SK-N-SH (cell line): ENCODE data around the gene SEC24D.
A peak's percentile ranks its signal among the peaks of the same experiment; 100 is the strongest.

Experiments used
- CTCF ChIP-seq: fragments of 200-600 bp; sonication (generic); IDR thresholded peaks from 2 replicates; pipeline ENCODE4 v1.6.1; 2017; ENCODE audit warnings: antibody characterized with exemption, mild to moderate bottlenecking, moderate library complexity
- GABPA ChIP-seq: IDR thresholded peaks from 2 replicates; pipeline ENCODE4 v1.4.0; 2012; ENCODE audit warnings: low read depth, mild to moderate bottlenecking
- NFIC ChIP-seq: IDR thresholded peaks from 2 replicates; pipeline ENCODE4 v1.4.0; 2012; ENCODE audit warnings: borderline replicate concordance
- PBX3 ChIP-seq: IDR thresholded peaks from 2 replicates; pipeline ENCODE4; 2012
- RXRA ChIP-seq: IDR thresholded peaks from 2 replicates; pipeline ENCODE4 v1.4.0; 2012; ENCODE audit warnings: low read depth, mild to moderate bottlenecking, borderline replicate concordance
- SIN3A ChIP-seq: IDR thresholded peaks from 2 replicates; pipeline ENCODE4 v1.6.1; 2012; ENCODE audit warnings: low read depth, mild to moderate bottlenecking, low read length, moderate library complexity, borderline replicate concordance
- SMC3 ChIP-seq: IDR thresholded peaks from 2 replicates; pipeline ENCODE4 v1.6.1; 2012; ENCODE audit warnings: low read depth, low read length, improper control_type of control experiment
- USF1 ChIP-seq: IDR thresholded peaks from 2 replicates; pipeline ENCODE4 v1.4.0; 2012; ENCODE audit warnings: low read depth, borderline replicate concordance
- ZBTB33 ChIP-seq: IDR thresholded peaks from 2 replicates; pipeline ENCODE4 v1.4.0; 2012; ENCODE audit warnings: low read depth, borderline replicate concordance

- TF ChIP-seq PBX3 (peak; percentile 70), GABPA (no peak), SMC3 (no peak), RXRA (no peak), USF1 (no peak), CTCF (no peak), NFIC (peak; percentile 81), SIN3A (no peak), ZBTB33 (no peak)
Observed at GRCh38 chr4:118762730-118763477, 73.0 kb downstream of the SEC24D start.
